T-cell (primary cell): Measurements from ENCODE around the gene BRPF3. TPM values are rescaled to one million over a fixed set of nuclear protein-coding genes. Genes with fewer than 3 reads are reported as not detected.
A peak's percentile ranks its signal among the peaks of the same experiment; 100 is the strongest.

Source experiments
- ATAC-seq, 4 experiments: fragments of 200-7000 bp in 3 of 4; fragments of 150-1000 bp in 1 of 4; cut with Tn5 transposase; replicated peaks in 1 of 4; 1 replicate in 3 of 4; 2 replicates in 1 of 4; pipeline ENCODE4 v1.10.0; 2021; ENCODE audit warnings: moderate library complexity in 3 of 4, mild to moderate bottlenecking in 2 of 4, moderate number of reproducible peaks in 1 of 4
- CTCF ChIA-PET, 2 donors: fragments of 300-600 bp; sonication (Branson Sonifier 250); formaldehyde crosslinking; loops; one replicate each; lab custom pipeline; 2022; ENCODE audit warnings: antibody characterized with exemption in 2 of 2; lab: Charles Lee
- POLR2A ChIA-PET, 2 donors: fragments of 300-600 bp; sonication (Branson Sonifier 250); formaldehyde crosslinking; loops; one replicate each; lab custom pipeline; 2022; ENCODE audit warnings: antibody characterized with exemption in 2 of 2; lab: Charles Lee
- DNase-seq, 35 experiments: peaks; one replicate each; pipeline versions ENCODE4 v3.0.0 to v3.0.0-alpha.2; 2013 to 2023
- H3K27ac ChIP-seq: one replicate; pipeline ENCODE4 v1.5.1; 2013; ENCODE audit warnings: low read length
- H3K27me3 ChIP-seq, 2 experiments: replicated peaks in 1 of 2; 1 replicate in 1 of 2; 2 replicates in 1 of 2; pipeline versions ENCODE4 v1.6.1 to v1.7.0; 2013; ENCODE audit warnings: low read length in 1 of 2, mixed read lengths in 1 of 2; ENCODE audit not compliant: control insufficient read depth in 2 of 2, insufficient read depth in 2 of 2; ENCODE audit errors: extremely low read depth in 1 of 2
- H3K36me3 ChIP-seq, 2 donors: 1 replicate in 1 of 2; 2 replicates in 1 of 2; pipeline versions ENCODE4 v1.6.1 to v1.7.0; 2013; ENCODE audit warnings: low read length in 1 of 2; ENCODE audit not compliant: control insufficient read depth in 2 of 2, insufficient read depth in 1 of 2; ENCODE audit errors: extremely low read depth in 1 of 2
- H3K4me1 ChIP-seq, 2 experiments: 1 replicate in 1 of 2; 2 replicates in 1 of 2; pipeline versions ENCODE4 v1.6.1 to v1.7.0; 2013; ENCODE audit warnings: low read length in 2 of 2, mixed read lengths in 1 of 2; ENCODE audit not compliant: insufficient read depth in 2 of 2, control insufficient read depth in 1 of 2; ENCODE audit errors: extremely low read depth in 1 of 2
- H3K4me3 ChIP-seq, 2 donors: 1 replicate in 1 of 2; 2 replicates in 1 of 2; pipeline versions ENCODE4 v1.5.1 to v1.7.0; 2013; ENCODE audit warnings: mild to moderate bottlenecking in 2 of 2, low read length in 1 of 2, moderate library complexity in 1 of 2; ENCODE audit not compliant: control insufficient read depth in 1 of 2; ENCODE audit errors: extremely low read depth in 1 of 2
- H3K9me3 ChIP-seq: 2 replicates; pipeline ENCODE4 v1.7.0; 2013
- H3K27ac Mint-ChIP-seq, 2 donors: one replicate each; pipeline ENCODE4 v1.8.0; 2020 to 2021; ENCODE audit warnings: mild to moderate bottlenecking in 2 of 2, mixed read lengths in 2 of 2
- H3K27me3 Mint-ChIP-seq, 2 donors: one replicate each; pipeline ENCODE4 v1.8.0; 2021 to 2022; ENCODE audit warnings: mixed read lengths in 2 of 2
- H3K36me3 Mint-ChIP-seq: one replicate; pipeline ENCODE4 v1.8.0; 2021; ENCODE audit warnings: mixed read lengths
- H3K4me1 Mint-ChIP-seq, 3 donors: one replicate each; pipeline ENCODE4 v1.8.0; 2020 to 2022; ENCODE audit warnings: mixed read lengths in 3 of 3, mild to moderate bottlenecking in 1 of 3
- H3K4me3 Mint-ChIP-seq, 3 donors: one replicate each; pipeline ENCODE4 v1.8.0; 2020 to 2022; ENCODE audit warnings: mild to moderate bottlenecking in 3 of 3, mixed read lengths in 3 of 3, moderate library complexity in 3 of 3
- H3K9me3 Mint-ChIP-seq, 3 donors: one replicate each; pipeline ENCODE4 v1.8.0; 2020 to 2022; ENCODE audit warnings: mixed read lengths in 3 of 3
- WGBS: methylation state at CpG from one replicate; pipeline ENCODE4 v1.1.5; 2013; ENCODE audit warnings: missing lambda C conversion rate; ENCODE audit not compliant: insufficient coverage; 5-methylcytosine and 5-hydroxymethylcytosine counted together
- total RNA-seq, 35 experiments: library from RNA in 6 of 35; stranded (reverse) in 6 of 35; fragments of 120-200 nt in 1 of 35; gene quantifications; one replicate each; pipeline versions ENCODE4 v1.2.1 to v1.2.4 and lab custom pipeline; 2013 to 2026

The BRPF3 gene
- total RNA-seq, 5 donors from 2014 or later (not counting 1 experiment from before 2014, with no cell fraction given): 33.9 to 38.5 (median 35.7) TPM

- 43% methylated on average over 7 of the region's 10 CpGs for WGBS
- peaks cover 25 to 50% of the 10 kb centered on the region in 2 experiments for H3K4me1 ChIP-seq
- no peak overlapping the region for H3K27ac ChIP-seq
- peaks cover 6 to 61% of the 10 kb centered on the region in 2 donors for H3K36me3 ChIP-seq
- Mint-ChIP-seq H3K27me3 (no peaks in the 10 kb centered on the region), H3K27ac (peak overlapping the region; percentile 58 to 72), H3K9me3 (no peaks in the 10 kb centered on the region), H3K4me1 (peaks cover 63 to 78% (median 72%) of the 10 kb centered on the region in 3 donors), H3K4me3 (peak overlapping the region; percentile 32 to 70 (median 56)), H3K36me3 (peaks cover 69% of the 10 kb centered on the region)
- DNase-seq (peak in 33 of 35 experiments; percentile 45 to 81 (median 65)), ATAC-seq (peak; percentile 87 to 100 (median 96))
- CTCF ChIA-PET: interaction anchor here (0.5 to 0.9 kb wide), 3 partner anchors 9 to 1493 kb away, joined by 3 to 4 read pairs (median 4); partner anchors contain the start of gene MDGA1 (in 1 of the 2)
- peak overlapping the region; percentile 11 to 29 for H3K4me3 ChIP-seq
- H3K27me3 ChIP-seq: no peaks in the 10 kb centered on the region
- no peaks in the 10 kb centered on the region for H3K9me3 ChIP-seq
- POLR2A ChIA-PET: interaction anchor here in 1 of 2 donors (0.6 kb wide), 2 partner anchors 21 to 682 kb away, joined by 3 to 7 read pairs; no protein-coding TSS in a partner anchor
These were observed 7.7 kb downstream of the BRPF3 start for GRCh38 chr6:36204068-36204753.

GRCh38 chr6:36207155-36207554 is 10.6 kb downstream of the BRPF3 start:
- no peaks in the 10 kb centered on the region for H3K9me3 Mint-ChIP-seq
- WGBS: 100% methylated on average over 4 of the region's 8 CpGs
- H3K4me1 Mint-ChIP-seq: peaks cover 42 to 49% (median 46%) of the 10 kb centered on the region in 3 donors
- ATAC-seq (no peak), DNase-seq (no peak)
- no peak overlapping the region for H3K27ac Mint-ChIP-seq
- peaks cover 15 to 35% of the 10 kb centered on the region in 2 experiments for H3K4me1 ChIP-seq
- no peaks in the 10 kb centered on the region for H3K9me3 ChIP-seq
- ChIA-PET POLR2A (no interaction called here), CTCF (no interaction called here)
- H3K27me3 Mint-ChIP-seq: no peaks in the 10 kb centered on the region
- H3K27me3 ChIP-seq: no peaks in the 10 kb centered on the region
- peaks cover 76% of the 10 kb centered on the region for H3K36me3 Mint-ChIP-seq
- no peak overlapping the region for H3K27ac ChIP-seq
- H3K4me3 Mint-ChIP-seq: no peak overlapping the region
- H3K4me3 ChIP-seq: no peak overlapping the region
- peaks cover 0 to 72% of the 10 kb centered on the region in 2 donors for H3K36me3 ChIP-seq

GRCh38 chr6:36209606-36210005 is 13.1 kb downstream of the BRPF3 start:
- H3K4me3 Mint-ChIP-seq: no peak overlapping the region
- H3K4me1 ChIP-seq: peaks cover under 1 to 10% of the 10 kb centered on the region in 2 experiments
- H3K27ac ChIP-seq: no peak overlapping the region
- peaks cover 17 to 24% (median 22%) of the 10 kb centered on the region in 3 donors for H3K4me1 Mint-ChIP-seq
- H3K9me3 Mint-ChIP-seq: no peaks in the 10 kb centered on the region
- ChIA-PET CTCF (interaction anchor here in 1 of 2 donors (0.6 kb wide), 1 partner anchor 231 kb away, joined by 5 read pairs; no protein-coding TSS in a partner anchor), POLR2A (no interaction called here)
- H3K27me3 Mint-ChIP-seq: no peaks in the 10 kb centered on the region
- peaks cover 0 to 89% of the 10 kb centered on the region in 2 donors for H3K36me3 ChIP-seq
- 100% methylated on average over 1 of the region's 1 CpG for WGBS
- H3K4me3 ChIP-seq: no peak overlapping the region
- no peaks in the 10 kb centered on the region for H3K27me3 ChIP-seq
- no peaks in the 10 kb centered on the region for H3K9me3 ChIP-seq
- DNase-seq (no peak), ATAC-seq (no peak)
- H3K36me3 Mint-ChIP-seq: peaks cover 75% of the 10 kb centered on the region
- H3K27ac Mint-ChIP-seq: no peak overlapping the region

GRCh38 chr6:36210182-36210581 is 13.6 kb downstream of the BRPF3 start:
- Histone ChIP-seq H3K27ac (no peak overlapping the region), H3K9me3 (no peaks in the 10 kb centered on the region), H3K4me1 (peaks cover 0 to 4% of the 10 kb centered on the region in 2 experiments), H3K36me3 (peaks cover 2 to 86% of the 10 kb centered on the region in 2 donors), H3K27me3 (no peaks in the 10 kb centered on the region), H3K4me3 (no peak overlapping the region)
- 98% methylated on average over 8 of the region's 14 CpGs for WGBS
- Mint-ChIP-seq H3K27me3 (no peaks in the 10 kb centered on the region), H3K9me3 (no peaks in the 10 kb centered on the region), H3K27ac (no peak overlapping the region), H3K36me3 (peaks cover 77% of the 10 kb centered on the region), H3K4me1 (peaks cover 12 to 19% (median 16%) of the 10 kb centered on the region in 3 donors), H3K4me3 (no peak overlapping the region)
- ChIA-PET CTCF (no interaction called here), POLR2A (no interaction called here)
- no peak for DNase-seq
- no peak for ATAC-seq

GRCh38 chr6:36210886-36211595 is 14.5 kb downstream of the BRPF3 start:
- Histone ChIP-seq H3K27me3 (no peaks in the 10 kb centered on the region), H3K4me3 (no peak overlapping the region), H3K27ac (no peak overlapping the region), H3K4me1 (no peaks in the 10 kb centered on the region), H3K36me3 (peaks cover 2 to 86% of the 10 kb centered on the region in 2 donors), H3K9me3 (no peaks in the 10 kb centered on the region)
- Mint-ChIP-seq H3K36me3 (peaks cover 77% of the 10 kb centered on the region), H3K4me1 (peaks cover 3 to 16% (median 7%) of the 10 kb centered on the region in 3 donors), H3K9me3 (no peaks in the 10 kb centered on the region), H3K27ac (no peak overlapping the region), H3K4me3 (no peak overlapping the region), H3K27me3 (no peaks in the 10 kb centered on the region)
- ATAC-seq (no peak), DNase-seq (no peak)
- ChIA-PET POLR2A (no interaction called here), CTCF (no interaction called here)
- 97% methylated on average over 9 of the region's 18 CpGs for WGBS

- H3K4me3 Mint-ChIP-seq: no peak overlapping the region
- Histone ChIP-seq H3K27ac (no peak overlapping the region), H3K9me3 (no peaks in the 10 kb centered on the region), H3K4me1 (no peaks in the 10 kb centered on the region), H3K4me3 (no peak overlapping the region), H3K36me3 (peaks cover 2 to 81% of the 10 kb centered on the region in 2 donors), H3K27me3 (no peaks in the 10 kb centered on the region)
- ChIA-PET POLR2A (interaction anchor here in 1 of 2 donors (0.7 kb wide), 1 partner anchor 18 kb away, joined by 3 read pairs; no protein-coding TSS in a partner anchor), CTCF (no interaction called here)
- peaks cover 0 to 6% (median 0%) of the 10 kb centered on the region in 3 donors for H3K4me1 Mint-ChIP-seq
- no peaks in the 10 kb centered on the region for H3K27me3 Mint-ChIP-seq
- ATAC-seq: no peak
- 100% methylated on average over 2 of the region's 2 CpGs for WGBS
- peaks cover 51% of the 10 kb centered on the region for H3K36me3 Mint-ChIP-seq
- no peak overlapping the region for H3K27ac Mint-ChIP-seq
- no peaks in the 10 kb centered on the region for H3K9me3 Mint-ChIP-seq
- no peak for DNase-seq
These were observed 20.0 kb downstream of the BRPF3 start for GRCh38 chr6:36216559-36216958.
